Neutrophil (primary cell): ENCODE measurements around the gene NXF2.
"Not testable (repeated sequence)": the region's sequence is repeated elsewhere in the genome, so short reads cannot be mapped to it uniquely, and the experiment has no call there.

Experiments used
- H3K27ac ChIP-seq: fragments of 200-600 bp; sonication (generic); 2 replicates; pipeline ENCODE4 v1.5.1; 2016; ENCODE audit warnings: mild to moderate bottlenecking, moderate library complexity
- H3K27me3 ChIP-seq: fragments of 200-600 bp; sonication (generic); 2 replicates; pipeline ENCODE4 v1.6.0; 2016; ENCODE audit warnings: mild to moderate bottlenecking
- H3K36me3 ChIP-seq: fragments of 200-600 bp; sonication (generic); 2 replicates; pipeline ENCODE4 v1.5.1; 2017
- H3K4me1 ChIP-seq, 2 experiments: fragments of 200-600 bp in 1 of 2; sonication (generic) in 1 of 2; 1 replicate in 1 of 2; 2 replicates in 1 of 2; pipeline versions ENCODE4 v1.5.1 to v1.6.1; 2013 to 2016; ENCODE audit warnings: low read depth in 1 of 2, low read length in 1 of 2, mild to moderate bottlenecking in 1 of 2, moderate library complexity in 1 of 2; ENCODE audit not compliant: control insufficient read depth in 1 of 2, insufficient read depth in 1 of 2
- H3K4me3 ChIP-seq, 2 experiments: fragments of 200-600 bp in 1 of 2; sonication (generic) in 1 of 2; 1 replicate in 1 of 2; 2 replicates in 1 of 2; pipeline ENCODE4 v1.5.1; 2013 to 2016; ENCODE audit warnings: low read depth in 1 of 2, low read length in 1 of 2, mild to moderate bottlenecking in 1 of 2, moderate library complexity in 1 of 2
- H3K9me3 ChIP-seq: fragments of 200-600 bp; sonication (generic); 2 replicates; pipeline ENCODE4 v1.5.1; 2016
- CTCF ChIP-seq: fragments of 200-600 bp; sonication (generic); IDR thresholded peaks from 2 replicates; pipeline ENCODE4 v1.5.1; 2016; ENCODE audit warnings: antibody characterized with exemption

The NXF2 gene

DNA sequence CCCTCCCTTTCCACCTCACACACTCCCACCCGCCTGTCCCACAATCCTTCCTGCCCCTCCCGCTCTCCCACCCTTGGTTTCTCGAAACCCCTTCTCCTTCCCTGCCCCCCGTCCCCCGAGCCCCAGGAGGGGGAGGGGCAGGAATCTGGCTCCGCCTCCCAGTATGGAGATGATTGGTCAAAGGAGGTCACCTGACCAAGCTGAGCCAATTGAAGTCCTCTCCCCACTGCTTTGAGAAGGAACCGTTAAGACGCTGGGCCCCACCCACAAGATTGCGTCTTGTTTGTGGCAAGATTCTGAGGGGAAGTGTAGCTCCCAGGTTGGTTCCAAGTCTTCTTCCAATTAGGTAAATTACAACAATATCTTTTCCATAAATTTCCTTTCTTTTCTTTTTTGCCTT is at the start of gene NXF2:
NXF2 (plus strand) TSS at position 275 of the 400 bp plus-strand sequence. CDS start 59,912 bp downstream, outside the sequence.
- H3K4me3 ChIP-seq, H3K27ac ChIP-seq, H3K9me3 ChIP-seq, H3K4me1 ChIP-seq, H3K36me3 ChIP-seq, H3K27me3 ChIP-seq: not testable (repeated sequence)

- not testable (repeated sequence) for H3K4me3 ChIP-seq, H3K4me1 ChIP-seq, H3K36me3 ChIP-seq, H3K27ac ChIP-seq, H3K9me3 ChIP-seq, H3K27me3 ChIP-seq
Measured at GRCh38 chrX:102207940-102208339, 39.0 kb upstream of the NXF2 start.

DNA sequence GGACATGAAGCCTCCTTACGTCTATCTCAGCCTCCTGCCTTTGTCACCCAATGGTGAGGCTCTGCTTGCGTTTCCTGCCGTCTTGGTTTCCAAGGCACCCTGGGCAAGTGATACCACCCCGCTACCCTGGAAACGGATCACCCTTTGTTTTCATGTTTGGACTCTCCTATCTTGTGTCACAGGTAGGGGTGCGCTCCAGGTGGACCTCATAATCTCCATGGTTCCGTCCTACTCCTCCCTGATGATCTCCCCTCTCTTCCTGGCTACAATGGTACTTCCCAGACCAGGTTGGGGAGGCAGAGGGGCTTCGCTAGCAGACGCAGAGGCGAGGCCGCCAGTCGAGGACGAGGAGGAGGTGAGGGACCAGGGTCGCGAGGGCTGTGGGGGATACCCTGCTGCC is 32.0 kb upstream of the NXF2 start, which contains the start of gene TCP11X1:
TCP11X1 (plus strand) TSS at position 316 of the 400 bp plus-strand sequence.
- not testable (repeated sequence) for H3K4me3 ChIP-seq, H3K27ac ChIP-seq, H3K27me3 ChIP-seq, H3K4me1 ChIP-seq, H3K36me3 ChIP-seq, H3K9me3 ChIP-seq

- not testable (repeated sequence) for H3K9me3 ChIP-seq, H3K4me1 ChIP-seq, H3K4me3 ChIP-seq, H3K27ac ChIP-seq, H3K27me3 ChIP-seq, H3K36me3 ChIP-seq
Measured at GRCh38 chrX:102216497-102216896, 30.5 kb upstream of the NXF2 start.

DNA sequence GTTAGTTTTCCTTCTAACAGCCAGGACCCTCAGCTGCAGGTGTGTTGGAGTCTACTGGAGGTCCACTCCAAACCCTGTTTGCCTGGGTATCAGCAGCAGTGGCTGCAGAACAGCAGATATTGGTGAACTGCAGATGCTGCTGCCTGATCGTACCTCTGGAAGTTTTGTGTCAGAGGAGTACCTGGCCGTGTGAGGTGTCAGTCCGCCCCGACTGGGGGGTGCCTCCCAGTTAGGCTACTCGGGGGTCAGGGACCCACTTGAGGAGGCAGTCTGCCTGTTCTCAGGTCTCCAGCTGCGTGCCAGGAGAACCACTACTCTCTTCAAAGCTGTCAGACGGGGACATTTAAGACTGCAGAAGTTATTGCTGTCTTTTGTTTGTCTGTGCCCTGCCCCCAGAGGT is 11.3 kb upstream of the NXF2 start:
- not testable (repeated sequence) for H3K36me3 ChIP-seq, H3K9me3 ChIP-seq, H3K27me3 ChIP-seq, H3K4me3 ChIP-seq, H3K4me1 ChIP-seq, H3K27ac ChIP-seq

DNA sequence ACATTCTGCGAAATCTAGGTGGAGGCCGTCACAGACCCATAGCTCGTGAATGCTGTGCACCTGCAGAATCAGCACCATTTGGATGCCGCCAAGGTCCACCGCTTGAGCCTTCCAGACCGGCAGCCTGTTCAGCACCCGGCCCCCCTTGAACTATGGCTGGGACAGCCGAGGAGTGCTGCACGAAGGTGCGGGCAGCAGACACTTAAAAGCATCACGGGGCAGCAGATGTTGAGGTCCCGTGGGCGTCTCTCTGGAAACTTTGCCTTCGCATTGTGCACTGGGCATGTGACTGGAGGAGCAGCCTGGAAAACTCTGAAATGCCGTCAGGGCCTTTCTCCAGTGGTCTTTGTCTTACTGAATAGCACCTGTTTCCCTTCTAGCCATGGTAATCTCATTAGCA is 6.7 kb upstream of the NXF2 start:
- H3K4me3 ChIP-seq, H3K4me1 ChIP-seq, H3K27me3 ChIP-seq, H3K9me3 ChIP-seq, H3K36me3 ChIP-seq, H3K27ac ChIP-seq: not testable (repeated sequence)

GRCh38 chrX:102272231-102272630 is 25.3 kb downstream of the NXF2 start:
- H3K9me3 ChIP-seq, H3K27me3 ChIP-seq, H3K4me3 ChIP-seq, H3K36me3 ChIP-seq, H3K27ac ChIP-seq, H3K4me1 ChIP-seq: not testable (repeated sequence)

- Histone ChIP-seq H3K4me1 (no peaks in the 10 kb centered on the region), H3K4me3 (no peak overlapping the region), H3K27ac (no peak overlapping the region), H3K36me3 (no peaks in the 10 kb centered on the region), H3K27me3 (no peaks in the 10 kb centered on the region), H3K9me3 (no peaks in the 10 kb centered on the region)
- TF ChIP-seq CTCF = no peak
Measured at GRCh38 chrX:102338162-102338561, 91.2 kb downstream of the NXF2 start.

- Histone ChIP-seq H3K36me3 (no peaks in the 10 kb centered on the region), H3K4me3 (no peak overlapping the region), H3K27me3 (no peaks in the 10 kb centered on the region), H3K4me1 (no peaks in the 10 kb centered on the region), H3K9me3 (no peaks in the 10 kb centered on the region), H3K27ac (no peak overlapping the region)
- TF ChIP-seq CTCF = no peak
Measured at GRCh38 chrX:102339312-102340298, 92.6 kb downstream of the NXF2 start.
